NCI-H774 (cell line): ENCODE data around the gene RAPGEF5.
"Not testable (repeated sequence)": the region's sequence is repeated elsewhere in the genome, so short reads cannot be mapped to it uniquely, and the experiment has no call there.

Experiments used
- DNase-seq: peaks from one replicate; lab custom pipeline; 2025; lab: John Stamatoyannopoulos, UW

Gene RAPGEF5

DNA sequence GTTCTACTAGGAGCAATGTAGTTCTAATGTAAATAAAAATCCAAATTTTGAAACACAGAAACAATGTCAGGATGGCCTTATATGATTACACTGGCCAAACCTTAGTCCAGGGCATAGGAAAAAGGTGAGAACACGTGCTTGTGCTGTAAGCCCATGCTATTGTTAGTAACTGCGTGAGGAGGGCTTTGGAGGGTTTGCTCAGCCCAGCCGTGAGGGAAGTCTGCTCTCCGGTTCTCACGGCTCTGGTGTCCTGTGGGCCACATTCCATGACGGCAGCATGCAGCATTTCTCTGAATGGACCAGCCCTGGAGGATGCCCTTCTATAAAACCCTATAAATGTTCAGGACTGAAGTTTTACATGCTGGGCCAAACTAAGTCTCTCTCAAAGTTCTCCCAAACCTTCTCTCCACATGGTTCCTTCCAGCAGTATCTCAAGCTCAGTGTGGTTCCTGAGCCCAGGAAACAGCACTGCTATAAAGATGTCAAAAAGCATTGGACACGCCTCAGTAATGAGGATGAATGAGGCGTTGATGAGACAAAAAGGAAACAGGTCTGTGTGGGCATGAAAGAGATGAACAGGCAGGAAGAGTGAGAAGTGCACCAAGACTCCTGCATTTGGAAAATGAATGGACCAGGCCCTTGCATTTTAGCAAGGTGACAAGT is 236.4 kb downstream of the RAPGEF5 start:
- no peak for DNase-seq

DNA sequence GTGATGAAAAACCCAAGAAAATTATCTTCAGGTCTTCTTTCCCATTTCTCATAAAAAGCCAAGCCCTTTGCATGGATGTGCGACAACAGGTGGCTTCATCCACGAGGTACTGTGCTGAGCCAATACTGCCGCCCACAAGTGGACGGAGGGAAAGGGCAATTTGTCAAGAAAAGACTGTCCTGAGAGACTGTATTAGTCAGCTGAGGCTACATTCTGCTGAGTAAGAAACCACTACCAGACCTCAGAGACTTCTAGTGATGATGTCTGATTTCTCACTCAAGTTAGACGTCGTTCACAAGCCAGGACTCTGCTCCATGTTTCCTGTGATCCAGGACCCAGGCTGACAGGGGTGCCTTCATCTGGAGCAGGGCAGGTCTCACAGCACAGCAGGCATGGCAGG is 239.7 kb downstream of the RAPGEF5 start:
- DNase-seq, result no peak

DNA sequence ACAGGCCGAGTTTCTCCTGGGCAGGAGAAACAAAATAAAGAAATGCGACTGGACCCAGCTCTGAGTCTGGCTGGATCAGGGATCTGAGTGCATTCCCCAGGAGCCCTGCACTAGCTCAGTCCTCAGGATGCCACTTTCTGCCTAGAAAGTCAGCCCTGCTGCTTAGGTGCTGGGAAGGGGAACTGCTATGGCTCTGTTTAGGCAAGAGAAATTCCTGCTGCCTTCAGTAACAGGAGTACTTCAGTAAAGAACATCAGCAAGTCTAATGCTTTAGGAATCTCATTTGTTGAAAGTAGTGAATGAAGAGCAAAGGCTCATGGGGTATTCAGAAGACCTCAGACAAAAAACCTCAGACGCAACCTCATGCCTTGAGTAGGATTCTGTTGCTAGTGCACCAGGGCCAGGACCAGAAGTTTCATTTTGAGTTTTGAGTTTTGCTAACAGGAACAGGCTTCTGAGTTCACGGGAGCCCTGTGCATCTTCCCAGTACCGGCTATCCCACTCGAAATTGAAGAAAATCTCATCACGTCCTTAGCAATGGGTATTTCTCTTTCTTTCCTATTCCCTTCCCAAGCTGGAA is 240.4 kb downstream of the RAPGEF5 start:
- DNase-seq, result no peak

DNA sequence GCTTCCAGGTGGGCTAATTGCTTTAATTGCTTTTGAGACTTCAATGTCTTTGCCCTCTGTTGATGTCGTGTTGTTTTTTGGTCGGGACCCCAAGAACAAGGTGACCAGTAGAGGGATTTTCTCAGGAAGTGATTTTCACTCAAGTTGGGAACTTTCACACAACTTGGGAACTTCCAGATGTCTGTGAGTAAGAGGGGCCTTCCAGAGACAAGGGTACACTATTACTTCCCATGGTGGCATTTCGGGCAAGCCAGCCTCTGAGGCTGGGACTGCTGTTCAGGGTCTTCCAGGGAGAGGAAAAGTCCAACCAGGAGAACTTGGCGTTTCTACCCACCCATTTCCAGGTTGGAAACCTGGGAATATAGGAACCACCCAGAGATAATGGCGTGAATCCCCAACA is 241.3 kb downstream of the RAPGEF5 start:
- DNase-seq, result no peak

DNA sequence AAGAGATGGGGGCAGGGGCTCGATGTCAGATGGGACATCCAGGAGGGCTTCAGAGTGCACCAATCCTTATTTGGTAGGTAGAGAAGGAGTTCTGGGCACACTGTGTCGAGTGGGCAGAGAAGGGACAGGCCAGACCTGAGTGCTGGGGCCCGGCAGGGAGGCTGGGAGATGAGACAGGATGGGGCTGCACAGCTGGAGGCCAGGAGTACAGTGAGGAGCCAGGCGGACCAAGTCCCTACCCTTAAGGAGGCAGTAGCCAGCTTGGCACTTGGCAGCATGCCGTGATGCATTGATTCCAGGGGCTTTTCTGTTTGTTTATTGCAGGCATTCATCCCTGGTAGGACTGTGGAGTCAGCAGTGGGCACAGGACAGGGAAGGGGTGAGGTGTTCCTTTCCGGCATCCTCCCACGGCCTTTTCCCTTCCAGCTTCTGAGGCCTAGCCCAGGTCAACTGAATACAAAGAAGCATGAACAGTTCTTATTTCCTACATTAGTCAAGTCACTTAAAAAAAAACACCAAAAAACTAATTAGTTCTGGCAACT is 242.4 kb downstream of the RAPGEF5 start:
- no peak for DNase-seq

DNA sequence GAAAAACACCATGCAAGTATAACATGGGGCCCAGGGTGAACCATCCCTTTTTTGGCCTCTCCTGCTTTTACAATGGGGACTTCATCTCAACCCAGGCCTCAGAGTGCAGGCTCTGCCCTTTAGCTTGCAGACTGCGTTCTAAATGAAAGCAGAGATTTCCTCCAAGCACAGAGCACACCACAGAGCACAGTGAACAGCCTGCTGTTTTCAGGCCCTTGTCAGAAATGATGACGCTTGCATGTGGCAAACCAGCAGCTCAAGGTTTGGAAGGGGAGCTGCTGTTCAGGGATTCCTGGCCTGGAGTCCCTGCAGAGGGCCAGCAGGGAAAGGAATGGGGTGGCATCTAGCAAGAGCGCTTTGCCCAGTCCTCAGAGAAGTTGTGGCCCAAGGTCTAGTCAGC is 243.9 kb downstream of the RAPGEF5 start:
- DNase-seq, result no peak

DNA sequence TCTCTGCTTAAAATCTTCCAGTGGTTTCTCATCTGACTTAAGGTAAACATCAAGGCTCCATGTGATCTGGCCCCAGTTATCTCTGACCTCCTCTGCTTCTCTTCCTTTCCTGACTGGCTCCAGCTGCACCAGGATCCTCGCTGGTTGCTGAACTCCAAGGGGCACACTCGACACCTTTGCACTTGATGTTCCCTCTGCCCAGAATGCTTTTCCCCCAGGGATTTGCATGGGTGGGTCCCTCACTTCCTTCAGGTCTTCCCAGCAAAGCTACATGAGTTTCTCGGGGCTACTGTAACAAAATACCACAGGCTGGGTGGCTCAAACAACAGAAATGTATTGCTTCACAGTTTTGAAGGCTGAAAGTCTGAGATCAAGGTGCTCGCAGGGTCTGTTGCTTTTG is 245.3 kb downstream of the RAPGEF5 start:
- no peak for DNase-seq

DNA sequence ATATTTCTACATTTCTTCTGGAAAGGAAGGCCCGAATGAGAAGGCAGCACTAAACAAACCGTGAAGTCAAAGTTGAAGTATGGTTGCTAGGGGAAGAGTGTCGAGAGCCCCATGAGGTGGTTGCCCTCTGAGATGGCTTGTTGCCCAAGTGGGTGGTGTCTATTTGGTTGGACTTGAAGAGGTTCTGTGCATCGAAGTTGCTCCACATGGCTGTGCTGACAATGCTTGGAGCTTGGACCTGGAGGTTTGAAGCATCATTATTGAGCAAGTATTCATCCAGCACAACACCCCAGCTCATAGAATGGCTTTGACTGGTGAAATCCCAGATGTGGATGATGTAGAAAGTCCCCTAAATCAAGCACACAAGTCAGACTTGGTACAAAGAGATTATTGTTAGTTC is 246.1 kb downstream of the RAPGEF5 start:
- DNase-seq, result no peak

DNA sequence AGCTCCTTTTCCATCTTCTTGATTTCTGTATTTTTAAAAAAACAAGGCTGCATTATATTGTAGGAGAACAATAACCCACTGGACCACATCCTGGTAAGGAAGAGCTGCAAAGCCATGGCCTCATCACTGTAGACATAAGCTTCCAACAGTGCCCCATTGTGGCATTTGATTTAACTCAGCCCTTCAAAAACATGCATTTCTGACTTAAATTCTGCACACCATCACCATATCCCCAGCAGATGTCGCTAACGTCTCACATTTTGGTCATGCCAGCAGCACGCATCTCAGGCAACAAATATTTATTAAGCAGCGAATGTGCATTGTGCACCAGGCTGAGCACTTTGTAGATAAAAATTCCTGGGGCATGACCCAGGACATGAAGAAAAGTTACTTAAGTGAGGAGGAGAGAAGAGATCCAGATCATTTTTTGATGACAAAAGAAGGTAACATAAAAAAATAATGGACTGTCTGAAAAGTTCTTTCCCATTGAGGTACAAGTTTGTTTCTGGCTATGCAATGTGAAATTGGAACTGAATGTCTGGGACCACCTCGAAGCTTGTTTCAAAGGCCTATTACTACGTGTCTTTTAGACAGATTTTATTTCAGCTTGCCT is 246.6 kb downstream of the RAPGEF5 start:
- peak; percentile 43 for DNase-seq

DNA sequence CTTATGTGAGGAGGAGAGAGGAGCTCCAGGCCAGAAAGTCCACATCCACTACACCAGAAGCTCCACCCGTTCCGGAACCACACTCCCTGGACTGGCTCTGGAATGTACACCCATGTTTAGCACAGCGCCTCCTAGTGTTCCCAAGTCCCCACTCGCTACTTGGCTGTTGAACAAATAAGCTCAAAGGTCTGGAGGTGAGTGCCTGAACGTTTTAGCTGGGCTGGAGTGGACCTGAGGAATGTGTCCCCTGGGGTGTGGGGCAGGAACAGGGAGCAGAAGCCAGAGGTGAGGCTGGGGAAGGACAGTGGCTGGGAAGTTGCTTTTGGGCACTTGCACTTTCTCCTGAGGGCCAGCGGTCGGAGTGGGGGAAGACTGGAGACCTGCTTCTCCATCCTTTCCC is 247.2 kb downstream of the RAPGEF5 start:
- no peak for DNase-seq

DNA sequence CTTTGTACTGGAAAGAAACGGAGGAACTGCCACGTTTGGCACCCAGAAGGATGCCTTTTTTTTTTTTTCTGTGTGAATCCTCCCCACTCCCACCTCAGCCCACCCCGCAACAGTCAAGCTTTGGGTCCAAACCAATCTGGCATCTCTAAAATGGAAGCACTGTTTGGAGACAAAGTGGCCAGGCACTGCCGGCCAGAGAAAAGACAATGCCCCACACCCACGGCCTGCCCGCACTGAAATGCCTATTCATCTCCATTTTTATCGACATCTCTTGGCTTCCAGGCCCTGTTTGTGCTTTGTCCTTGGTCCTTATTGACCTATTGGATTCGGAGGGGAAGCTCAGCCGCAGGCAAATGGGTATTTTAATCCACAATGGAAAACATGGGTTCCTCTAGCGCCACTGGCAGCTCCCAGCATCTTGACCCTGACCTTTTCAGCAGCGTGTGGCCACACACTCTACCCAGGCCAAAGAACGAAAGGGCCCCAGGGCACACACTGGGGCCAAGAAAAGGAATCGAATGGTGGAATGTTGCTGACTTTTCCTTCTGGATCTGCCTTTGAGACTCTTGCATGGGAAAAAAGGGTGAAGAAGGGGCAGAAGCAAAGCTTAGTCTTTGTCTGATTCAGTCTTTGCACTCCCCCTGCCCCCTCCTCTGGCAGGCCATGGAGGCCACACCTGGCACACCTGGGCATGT is 248.7 kb downstream of the RAPGEF5 start:
- DNase-seq, result no peak

DNA sequence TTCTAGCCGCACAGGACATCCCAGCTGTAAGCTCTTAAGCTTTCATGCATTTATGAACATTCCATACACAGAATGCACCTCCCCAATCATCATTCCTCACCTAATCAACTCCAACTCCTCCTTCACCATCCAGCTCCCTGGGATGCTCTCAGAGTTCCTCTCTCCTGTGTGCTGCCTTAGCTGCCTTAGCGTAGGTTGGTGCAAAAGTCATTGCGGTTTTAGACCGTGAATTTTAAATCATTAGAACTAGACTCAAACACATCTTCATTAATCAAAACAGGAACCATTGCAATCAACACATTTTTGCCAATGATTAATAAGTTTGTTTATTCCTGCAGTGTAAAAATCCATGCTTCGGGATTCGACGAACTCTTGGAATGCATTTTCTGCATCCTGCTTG is 251.4 kb downstream of the RAPGEF5 start:
- no peak for DNase-seq

DNA sequence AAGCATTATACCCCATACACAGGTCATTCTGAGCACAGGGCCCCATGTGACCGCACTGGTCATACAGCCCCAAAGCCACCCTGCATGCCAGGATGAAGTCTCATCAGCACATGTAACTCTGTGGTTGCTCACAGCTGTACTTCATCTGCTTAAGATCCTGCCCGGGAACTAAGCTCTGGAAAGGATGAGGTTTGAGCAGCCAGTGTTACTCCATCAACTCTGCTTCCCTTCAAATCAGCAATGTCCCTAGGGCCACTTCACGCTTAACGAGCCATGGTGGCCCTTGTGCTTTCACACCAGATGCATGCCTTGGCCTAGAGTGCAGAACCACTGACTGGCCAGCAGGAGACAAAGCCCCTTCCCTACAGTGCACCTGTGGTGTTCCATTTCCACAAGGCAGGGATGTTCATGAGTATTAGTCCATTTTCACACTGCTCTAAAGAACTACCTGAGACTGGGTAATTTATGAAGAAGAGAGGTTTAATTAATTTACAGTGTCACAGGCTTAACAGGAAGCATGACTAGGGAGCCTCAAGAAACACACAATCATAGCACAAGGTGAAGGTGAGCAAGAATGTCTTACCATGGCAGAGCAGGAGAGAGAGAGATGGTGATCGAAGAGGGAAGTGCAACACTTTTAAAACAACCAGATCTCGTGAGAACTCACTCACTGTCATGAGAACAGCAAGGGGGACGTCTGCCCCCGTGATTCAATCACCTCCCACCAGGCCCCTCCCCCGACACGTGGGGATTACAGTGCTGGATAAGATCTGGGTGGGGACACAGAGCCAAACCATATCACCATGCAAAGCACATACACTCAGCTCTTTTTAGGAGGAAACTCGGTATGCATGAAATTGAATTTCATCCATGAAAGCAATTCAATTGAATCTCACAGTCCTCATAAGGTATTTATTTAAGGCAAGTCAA is 262.3 kb downstream of the RAPGEF5 start:
- no peak for DNase-seq

DNA sequence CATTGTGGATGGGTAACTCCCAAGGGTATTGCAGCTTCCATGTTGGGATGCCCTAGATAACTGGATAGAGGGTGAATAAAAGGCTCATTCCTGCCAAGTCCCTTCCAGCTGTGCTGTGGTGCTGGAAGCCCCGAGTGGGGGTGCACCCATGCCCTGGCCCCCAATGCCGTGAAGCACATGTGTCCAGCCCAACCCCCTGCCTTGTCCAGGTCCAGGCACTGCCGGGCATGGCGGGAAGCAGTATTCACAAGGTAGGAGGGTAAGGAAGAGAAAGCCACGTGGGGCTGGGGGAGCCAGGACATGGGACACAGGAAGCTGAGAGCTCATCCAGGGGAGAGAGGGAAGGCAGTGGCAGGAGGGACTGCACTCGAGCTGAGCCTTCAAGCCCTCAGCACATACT is 263.0 kb downstream of the RAPGEF5 start:
- no peak for DNase-seq

DNA sequence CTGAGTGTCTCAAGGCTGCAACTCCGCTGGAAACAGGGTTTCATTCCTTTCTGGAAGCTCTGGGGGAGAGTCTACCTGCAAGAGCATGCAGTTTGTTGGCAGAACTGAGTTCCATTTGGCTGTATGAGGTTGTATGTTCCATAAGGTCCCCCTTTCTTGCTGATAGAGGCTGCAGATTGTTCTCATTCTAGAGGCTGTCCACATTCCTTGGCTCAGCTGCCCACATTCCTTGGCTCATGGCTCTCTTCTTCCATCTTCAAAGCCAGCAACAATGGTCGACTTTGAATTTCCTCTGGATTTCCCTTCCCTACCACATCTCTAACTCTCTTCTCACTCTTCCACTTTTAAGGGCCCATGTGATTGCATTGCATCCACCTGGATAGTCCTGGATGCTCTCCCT is 264.0 kb downstream of the RAPGEF5 start:
- no peak for DNase-seq

DNA sequence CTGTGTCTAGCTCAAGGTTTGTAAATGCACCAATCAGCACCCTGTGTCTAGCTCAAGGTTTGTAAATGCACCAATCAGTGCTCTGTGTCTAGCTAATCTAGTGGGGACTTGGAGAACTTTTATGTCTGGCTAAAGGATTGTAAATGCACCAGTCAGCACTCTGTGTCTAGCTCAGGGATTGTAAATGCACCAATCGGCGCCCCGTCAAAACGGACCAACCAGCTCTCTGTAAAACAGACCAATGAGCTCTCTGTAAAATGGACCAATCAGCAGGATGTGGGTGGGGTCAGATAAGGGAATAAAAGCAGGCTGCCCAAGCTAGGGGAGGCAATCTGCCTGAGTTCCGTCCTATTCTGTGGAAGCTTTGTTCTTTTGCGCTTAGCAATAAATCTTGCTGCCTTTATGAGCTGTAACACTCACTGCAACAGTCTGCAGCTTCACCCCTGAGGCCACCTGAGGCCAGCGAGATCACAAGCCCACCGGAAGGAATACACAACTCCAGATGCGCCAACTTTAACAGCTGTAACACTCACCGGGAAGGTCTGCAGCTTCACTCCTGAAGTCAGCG is 265.9 kb downstream of the RAPGEF5 start:
- not testable (repeated sequence) for DNase-seq

DNA sequence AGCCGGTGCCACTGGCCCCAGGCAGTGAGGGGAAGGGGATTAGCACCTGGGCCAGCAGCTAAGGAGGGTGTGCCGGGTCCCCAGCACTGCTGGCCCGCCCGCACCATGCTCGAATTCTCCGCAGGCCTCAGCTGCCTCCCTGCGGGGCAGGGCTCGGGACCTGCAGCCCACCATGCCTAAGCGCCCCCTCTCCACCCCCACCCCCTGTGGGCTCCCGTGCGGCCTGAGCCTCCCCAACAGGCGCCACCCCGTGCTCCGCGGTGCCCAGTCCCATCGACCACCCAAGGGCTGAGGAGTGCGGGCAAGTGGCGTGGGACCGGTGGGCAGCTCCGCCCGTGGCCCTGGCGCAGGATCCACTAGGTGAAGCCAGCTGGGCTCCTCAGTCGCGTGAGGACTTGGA is 266.4 kb downstream of the RAPGEF5 start:
- DNase-seq, result no peak

DNA sequence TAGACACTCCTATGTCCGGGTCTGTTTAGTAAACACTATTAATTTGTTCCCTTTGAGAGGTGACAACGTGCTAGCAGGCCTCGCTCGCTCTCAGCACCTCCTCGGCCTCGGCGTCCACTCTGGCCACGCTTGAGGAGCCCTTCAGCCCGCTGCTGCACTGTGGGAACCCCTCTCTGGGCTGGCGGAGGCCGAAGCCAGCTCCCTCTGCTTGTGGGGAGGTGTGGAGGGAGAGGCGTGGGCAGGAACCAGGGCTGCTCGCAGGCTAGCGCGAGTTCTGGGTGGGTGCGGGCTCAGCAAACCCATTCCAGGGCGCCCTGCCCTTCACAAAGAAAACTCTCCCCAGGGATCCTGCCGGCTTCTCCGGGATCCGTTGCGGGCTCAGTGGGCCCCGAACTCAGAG is 266.8 kb downstream of the RAPGEF5 start:
- no peak for DNase-seq

DNA sequence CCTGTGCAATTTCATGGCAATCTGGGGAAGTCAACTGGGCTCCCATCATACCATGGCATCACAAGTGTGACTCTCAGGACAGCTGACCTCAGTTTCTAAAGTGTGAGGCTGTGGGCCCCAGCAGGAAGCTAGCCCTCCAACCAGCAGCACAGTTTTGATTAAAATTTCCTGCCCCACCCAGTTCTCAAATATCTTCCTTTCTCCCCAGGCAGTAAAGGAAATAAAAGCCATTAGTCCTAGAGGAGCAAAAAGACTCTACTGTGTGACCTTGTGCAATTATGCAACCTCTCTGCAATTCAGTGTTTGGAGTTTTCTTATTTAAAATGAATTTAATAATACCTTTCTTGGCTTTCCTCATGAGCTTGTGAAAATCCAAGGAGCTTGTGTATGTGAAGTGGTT is 268.1 kb downstream of the RAPGEF5 start:
- no peak for DNase-seq

DNA sequence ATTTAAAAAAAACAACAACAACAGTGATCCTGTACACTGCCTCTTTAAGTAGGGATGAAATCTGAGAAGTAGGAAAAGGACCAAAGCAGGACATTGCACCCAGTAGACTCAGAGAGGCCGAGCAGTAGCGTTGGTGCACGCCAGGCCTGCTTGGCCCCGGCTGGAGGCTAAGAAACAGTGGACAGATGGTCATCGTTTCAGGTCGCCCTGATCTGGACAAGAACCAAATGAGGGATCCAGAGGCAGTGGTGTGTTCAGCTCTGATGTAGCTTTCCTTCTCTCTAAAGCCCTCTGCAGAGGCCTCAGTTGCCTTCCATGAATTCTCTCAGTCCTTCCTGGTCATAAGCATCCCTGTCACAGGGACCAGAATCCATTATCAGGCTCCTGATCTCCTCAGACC is 269.1 kb downstream of the RAPGEF5 start:
- no peak for DNase-seq

DNA sequence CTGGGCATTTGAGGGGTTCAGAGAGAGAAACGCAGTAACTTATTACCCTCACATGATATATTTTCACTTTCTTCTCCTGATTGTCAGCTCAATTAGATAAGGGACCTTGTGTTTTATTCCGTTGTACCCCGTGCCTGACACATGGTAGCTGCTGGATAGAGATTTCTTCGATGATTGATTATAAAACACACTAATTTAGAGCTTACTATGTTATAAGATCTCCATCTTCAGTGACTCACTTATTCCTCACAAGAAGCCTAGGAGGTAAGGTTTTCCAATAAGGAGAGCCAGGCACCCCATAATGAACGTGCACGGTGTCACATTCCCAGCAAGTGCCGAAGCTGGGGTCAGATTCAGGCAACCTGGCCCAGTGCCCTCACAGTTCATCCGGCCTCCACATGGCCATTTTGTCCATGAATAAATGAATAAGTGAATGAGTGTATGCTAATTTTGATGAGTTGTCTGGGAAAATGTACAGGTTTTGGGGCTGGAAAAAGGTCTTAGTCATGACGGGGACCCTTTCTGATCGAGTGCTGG is 273.2 kb downstream of the RAPGEF5 start:
- no peak for DNase-seq
